GM12873 (cell line): ENCODE data around the gene TCF4.

Experiments used
- TF ChIP-seq, protein P1 (sequence below): IDR thresholded peaks from 2 replicates; pipeline ENCODE4 v1.5.1; 2012; ENCODE audit warnings: low read depth, mild to moderate bottlenecking, moderate library complexity, low read length, control low read depth; ENCODE audit not compliant: insufficient read depth; ENCODE audit errors: missing control alignments

Gene TCF4

DNA sequence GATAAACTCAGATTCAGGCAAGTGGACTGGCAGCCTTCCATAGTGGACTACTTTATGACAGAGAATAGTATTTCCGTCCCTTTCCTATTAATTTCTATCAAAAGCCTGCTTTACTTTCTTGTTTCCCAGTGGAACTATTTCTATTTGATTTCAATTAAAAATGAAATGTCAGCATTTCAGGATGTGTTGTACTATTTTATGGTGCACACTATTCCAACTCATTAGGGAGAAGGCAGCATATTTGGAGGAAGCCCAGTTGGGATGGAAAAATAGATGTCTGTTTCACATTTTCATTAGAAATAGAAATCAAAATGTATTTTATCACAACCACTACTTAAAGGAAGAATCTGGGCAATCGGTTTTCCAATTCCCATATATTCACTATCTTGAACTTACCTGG is 37.9 kb upstream of the TCF4 start:
- TF ChIP-seq, protein P1, sequence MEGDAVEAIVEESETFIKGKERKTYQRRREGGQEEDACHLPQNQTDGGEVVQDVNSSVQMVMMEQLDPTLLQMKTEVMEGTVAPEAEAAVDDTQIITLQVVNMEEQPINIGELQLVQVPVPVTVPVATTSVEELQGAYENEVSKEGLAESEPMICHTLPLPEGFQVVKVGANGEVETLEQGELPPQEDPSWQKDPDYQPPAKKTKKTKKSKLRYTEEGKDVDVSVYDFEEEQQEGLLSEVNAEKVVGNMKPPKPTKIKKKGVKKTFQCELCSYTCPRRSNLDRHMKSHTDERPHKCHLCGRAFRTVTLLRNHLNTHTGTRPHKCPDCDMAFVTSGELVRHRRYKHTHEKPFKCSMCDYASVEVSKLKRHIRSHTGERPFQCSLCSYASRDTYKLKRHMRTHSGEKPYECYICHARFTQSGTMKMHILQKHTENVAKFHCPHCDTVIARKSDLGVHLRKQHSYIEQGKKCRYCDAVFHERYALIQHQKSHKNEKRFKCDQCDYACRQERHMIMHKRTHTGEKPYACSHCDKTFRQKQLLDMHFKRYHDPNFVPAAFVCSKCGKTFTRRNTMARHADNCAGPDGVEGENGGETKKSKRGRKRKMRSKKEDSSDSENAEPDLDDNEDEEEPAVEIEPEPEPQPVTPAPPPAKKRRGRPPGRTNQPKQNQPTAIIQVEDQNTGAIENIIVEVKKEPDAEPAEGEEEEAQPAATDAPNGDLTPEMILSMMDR = no peak

DNA sequence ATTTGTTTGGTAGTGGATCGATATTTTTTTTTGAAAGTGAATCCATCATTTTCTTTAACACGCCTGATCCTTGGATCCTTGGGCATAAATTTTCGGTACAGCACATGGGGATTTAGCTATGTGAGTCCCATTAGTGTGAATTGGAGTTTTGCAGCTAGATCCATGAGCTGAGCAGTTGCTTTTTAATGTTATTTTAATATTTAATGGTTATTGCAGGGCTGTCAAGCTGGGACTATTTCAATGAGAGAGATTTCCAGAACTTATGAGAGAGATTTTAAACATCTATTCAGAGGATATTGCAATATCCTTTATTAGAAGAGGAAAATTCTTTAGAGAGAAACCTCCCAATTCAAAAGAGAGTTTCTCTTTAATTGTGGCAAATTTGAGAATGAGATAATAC is 35.6 kb upstream of the TCF4 start:
- TF ChIP-seq, protein P1 = no peak

- TF ChIP-seq, protein P1 = no peak
Observed at GRCh38 chr18:55610506-55610905, 22.5 kb upstream of the TCF4 start.

GRCh38 chr18:55609160-55609825 is 21.3 kb upstream of the TCF4 start:
- TF ChIP-seq, protein P1 = no peak

- TF ChIP-seq, protein P1 = no peak
Observed at GRCh38 chr18:55608497-55608896, 20.5 kb upstream of the TCF4 start.

GRCh38 chr18:55607773-55608172 is 19.8 kb upstream of the TCF4 start:
- TF ChIP-seq, protein P1 = no peak

DNA sequence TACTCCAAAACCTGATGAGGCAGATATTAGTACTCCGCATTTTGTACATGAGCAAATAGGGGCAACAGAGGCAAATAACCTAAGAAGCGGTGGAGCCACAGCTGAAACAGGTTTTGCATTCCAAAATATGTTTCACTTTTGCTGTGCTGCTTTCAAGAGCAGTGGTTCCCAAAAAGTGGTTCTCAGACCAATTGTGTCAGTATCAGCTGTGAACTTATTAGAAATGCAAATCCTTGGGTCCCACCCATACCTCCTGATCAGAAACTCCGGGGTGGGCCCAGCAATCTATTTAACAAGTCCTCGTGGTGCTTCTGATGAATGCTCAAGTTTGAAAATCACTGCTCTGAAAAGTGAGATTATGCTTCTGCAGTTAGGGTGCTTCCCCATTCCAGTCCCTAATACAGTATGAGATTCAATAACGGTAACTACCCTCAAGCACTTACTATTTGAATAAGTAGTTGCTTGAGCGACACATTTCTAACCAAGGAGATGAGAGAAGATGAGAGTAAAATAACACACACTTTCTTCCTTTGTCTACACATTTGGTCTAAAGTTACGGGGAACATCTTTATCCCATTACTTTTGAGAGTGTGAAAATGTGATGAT is 17.8 kb upstream of the TCF4 start:
- TF ChIP-seq, protein P1 = no peak
